KMS-11 (cell line): ENCODE data around the gene CBFA2T2.

Experiments used
- H2AFZ ChIP-seq: fragments of 200-600 bp; sonication (generic); 2 replicates; pipeline ENCODE4 v1.6.1; 2016; ENCODE audit warnings: antibody characterized with exemption, mixed run types, low read depth
- H3K27ac ChIP-seq: fragments of 200-600 bp; sonication (generic); 2 replicates; pipeline ENCODE4 v1.6.1; 2016; ENCODE audit warnings: mild to moderate bottlenecking, mixed run types
- H3K27me3 ChIP-seq: fragments of 200-600 bp; sonication (generic); 2 replicates; pipeline ENCODE4 v1.6.1; 2017; ENCODE audit warnings: mild to moderate bottlenecking, low read depth, mixed run types, moderate library complexity; ENCODE audit not compliant: insufficient read depth
- H3K36me3 ChIP-seq: fragments of 200-600 bp; sonication (generic); 2 replicates; pipeline ENCODE4 v1.6.1; 2017; ENCODE audit warnings: mild to moderate bottlenecking, mixed run types; ENCODE audit not compliant: insufficient read depth
- H3K4me1 ChIP-seq: fragments of 200-600 bp; sonication (generic); 2 replicates; pipeline ENCODE4 v1.6.1; 2016; ENCODE audit warnings: mild to moderate bottlenecking, low read depth, mixed run types; ENCODE audit not compliant: poor library complexity, severe bottlenecking
- H3K4me2 ChIP-seq: fragments of 200-600 bp; sonication (generic); 2 replicates; pipeline ENCODE4 v1.7.0; 2016; ENCODE audit warnings: mild to moderate bottlenecking, mixed run types
- H3K4me3 ChIP-seq: fragments of 200-600 bp; sonication (generic); IDR thresholded peaks from 2 replicates; pipeline ENCODE4 v1.6.1; 2017; ENCODE audit warnings: low read depth, low read length, mixed read lengths; ENCODE audit not compliant: insufficient read depth
- H3K79me2 ChIP-seq: fragments of 200-600 bp; sonication (generic); 2 replicates; pipeline ENCODE4 v1.6.1; 2016; ENCODE audit warnings: low read depth, mixed run types; ENCODE audit not compliant: insufficient read depth
- H3K9ac ChIP-seq: fragments of 200-600 bp; sonication (generic); 2 replicates; pipeline ENCODE4 v1.6.1; 2016; ENCODE audit warnings: mild to moderate bottlenecking, mixed run types
- H4K20me1 ChIP-seq: fragments of 200-600 bp; sonication (generic); 2 replicates; pipeline ENCODE4 v1.6.1; 2016; ENCODE audit warnings: mild to moderate bottlenecking, mixed run types; ENCODE audit not compliant: insufficient read depth
- CTCF ChIP-seq: fragments of 200-600 bp; sonication (generic); conservative IDR thresholded peaks from 2 replicates; pipeline ENCODE4 v1.6.1; 2017; ENCODE audit warnings: low read depth, mild to moderate bottlenecking, antibody characterized with exemption, low read length, moderate library complexity, mixed read lengths

Gene CBFA2T2

GRCh38 chr20:33626190-33626589 lies 136.3 kb downstream of the CBFA2T2 start:
- Histone ChIP-seq H3K9ac (no peak overlapping the region), H3K79me2 (no peaks in the 10 kb centered on the region), H4K20me1 (no peaks in the 10 kb centered on the region), H3K4me3 (no peak overlapping the region), H3K27me3 (no peaks in the 10 kb centered on the region), H3K4me1 (no peaks in the 10 kb centered on the region), H2AFZ (no peak overlapping the region), H3K4me2 (no peak overlapping the region), H3K36me3 (no peaks in the 10 kb centered on the region), H3K27ac (no peak overlapping the region)
- no peak for TF ChIP-seq CTCF

GRCh38 chr20:33627577-33628216 lies 137.8 kb downstream of the CBFA2T2 start:
- H4K20me1 ChIP-seq, result no peaks in the 10 kb centered on the region
- H3K4me3 ChIP-seq, result no peak overlapping the region
- H3K27me3 ChIP-seq, result no peaks in the 10 kb centered on the region
- no peaks in the 10 kb centered on the region for H3K79me2 ChIP-seq
- H3K9ac ChIP-seq, result no peak overlapping the region
- H3K36me3 ChIP-seq, result no peaks in the 10 kb centered on the region
- H3K4me1 ChIP-seq, result no peaks in the 10 kb centered on the region
- no peak overlapping the region for H3K4me2 ChIP-seq
- no peak for TF ChIP-seq CTCF
- H3K27ac ChIP-seq, result no peak overlapping the region
- no peak overlapping the region for H2AFZ ChIP-seq

GRCh38 chr20:33629533-33629932 lies 139.6 kb downstream of the CBFA2T2 start:
- Histone ChIP-seq H4K20me1 (no peaks in the 10 kb centered on the region), H3K9ac (no peak overlapping the region), H3K4me2 (no peak overlapping the region), H3K79me2 (no peaks in the 10 kb centered on the region), H2AFZ (no peak overlapping the region), H3K4me1 (no peaks in the 10 kb centered on the region), H3K27ac (no peak overlapping the region), H3K36me3 (no peaks in the 10 kb centered on the region), H3K4me3 (no peak overlapping the region), H3K27me3 (no peaks in the 10 kb centered on the region)
- TF ChIP-seq CTCF, result no peak

- Histone ChIP-seq H2AFZ (no peak overlapping the region), H3K36me3 (no peaks in the 10 kb centered on the region), H3K4me1 (no peaks in the 10 kb centered on the region), H3K79me2 (no peaks in the 10 kb centered on the region), H4K20me1 (no peaks in the 10 kb centered on the region), H3K4me2 (no peak overlapping the region), H3K27me3 (no peaks in the 10 kb centered on the region), H3K9ac (no peak overlapping the region), H3K27ac (no peak overlapping the region), H3K4me3 (no peak overlapping the region)
- TF ChIP-seq CTCF, result no peak
Observed at GRCh38 chr20:33629979-33630378, 140.1 kb downstream of the CBFA2T2 start.
